Neural progenitor cell (in vitro differentiated cells): ENCODE results near the gene MARCO. TPM values are rescaled to one million over a fixed set of nuclear protein-coding genes. Genes with fewer than 3 reads are reported as not detected.

Source experiments
- DNase-seq: peaks from one replicate; pipeline ENCODE4 v3.0.0-alpha.2; 2016; ENCODE audit warnings: low spot score
- H2AFZ ChIP-seq: fragments of 200-600 bp; sonication (generic); replicated peaks from 2 replicates; pipeline ENCODE4 v1.6.1; 2016; ENCODE audit warnings: antibody characterized with exemption
- H3F3A ChIP-seq: fragments of 200-600 bp; sonication (generic); 2 replicates; pipeline ENCODE4 v1.6.1; 2016; ENCODE audit warnings: antibody characterized with exemption, low read depth
- H3K27ac ChIP-seq: fragments of 200-600 bp; sonication (generic); 2 replicates; pipeline ENCODE4 v1.5.1; 2016; ENCODE audit warnings: mild to moderate bottlenecking
- H3K27me3 ChIP-seq: fragments of 200-600 bp; sonication (generic); 2 replicates; pipeline ENCODE4 v1.6.1; 2016; ENCODE audit warnings: mild to moderate bottlenecking, moderate library complexity
- H3K36me3 ChIP-seq: fragments of 200-600 bp; sonication (generic); 2 replicates; pipeline ENCODE4 v1.5.1; 2016
- H3K4me1 ChIP-seq: fragments of 200-600 bp; sonication (generic); 2 replicates; pipeline ENCODE4 v1.6.1; 2016; ENCODE audit warnings: mixed run types
- H3K4me2 ChIP-seq: fragments of 200-600 bp; sonication (generic); 2 replicates; pipeline ENCODE4 v1.6.1; 2016
- H3K4me3 ChIP-seq: fragments of 200-600 bp; sonication (generic); 2 replicates; pipeline ENCODE4 v1.5.1; 2016
- H3K79me2 ChIP-seq: fragments of 200-600 bp; sonication (generic); 2 replicates; pipeline ENCODE4 v1.6.1; 2016; ENCODE audit warnings: low read depth
- H3K9ac ChIP-seq: fragments of 200-600 bp; sonication (generic); 2 replicates; pipeline ENCODE4 v1.6.1; 2016
- H3K9me3 ChIP-seq: fragments of 200-600 bp; sonication (generic); 2 replicates; pipeline ENCODE4 v1.5.1; 2016; ENCODE audit warnings: low read depth
- H4K20me1 ChIP-seq: fragments of 200-600 bp; sonication (generic); 2 replicates; pipeline ENCODE4 v1.6.1; 2016; ENCODE audit warnings: low read depth
- H3K27ac Mint-ChIP-seq: 3 replicates; pipeline ENCODE4 v1.8.0; 2021; ENCODE audit warnings: mixed read lengths
- H3K27me3 Mint-ChIP-seq: 2 replicates; pipeline ENCODE4 v1.8.0; 2022; ENCODE audit warnings: low read depth, mild to moderate bottlenecking, inconsistent platforms, moderate library complexity, mixed read lengths; ENCODE audit not compliant: insufficient read depth
- H3K36me3 Mint-ChIP-seq: 3 replicates; pipeline ENCODE4 v1.8.0; 2021; ENCODE audit warnings: mixed read lengths
- H3K4me1 Mint-ChIP-seq: 3 replicates; pipeline ENCODE4 v1.8.0; 2021; ENCODE audit warnings: mixed read lengths
- H3K4me3 Mint-ChIP-seq: 3 replicates; pipeline ENCODE4 v1.8.0; 2021; ENCODE audit warnings: mild to moderate bottlenecking, moderate library complexity, mixed read lengths
- H3K9me3 Mint-ChIP-seq: 3 replicates; pipeline ENCODE4 v1.8.0; 2020; ENCODE audit warnings: mixed read lengths
- EZH2 ChIP-seq: fragments of 200-600 bp; sonication (generic); IDR thresholded peaks from 2 replicates; pipeline ENCODE4 v1.6.1; 2017; ENCODE audit warnings: antibody characterized with exemption, mild to moderate bottlenecking, moderate library complexity
- EZH2phosphoT487 ChIP-seq: fragments of 200-600 bp; sonication (generic); IDR thresholded peaks from 2 replicates; pipeline ENCODE4 v1.6.1; 2017; ENCODE audit warnings: antibody characterized with exemption
- total RNA-seq: library from RNA; depleted of rRNA; stranded (reverse); fragments of >200 nt; gene quantifications from 2 replicates; pipeline ENCODE4 v1.2.3, GENCODE V29; 2015; ENCODE audit warnings: low replicate concordance
- TF ChIP-seq, protein P1 (sequence below): fragments of 200-600 bp; sonication (generic); IDR thresholded peaks from 2 replicates; pipeline ENCODE4 v1.5.1; 2017; ENCODE audit warnings: antibody characterized with exemption, mild to moderate bottlenecking

Gene MARCO
- total RNA-seq, 1 donor from 2014 or later: not detected

GRCh38 chr2:118979152-118979861 is 37.3 kb downstream of the MARCO start:
- no peak overlapping the region for H3K4me3 ChIP-seq
- Mint-ChIP-seq H3K27ac (no peak overlapping the region), H3K4me3 (no peak overlapping the region), H3K4me1 (peaks cover 6% of the 10 kb centered on the region), H3K27me3 (peaks cover 12% of the 10 kb centered on the region), H3K9me3 (peaks cover 4% of the 10 kb centered on the region), H3K36me3 (no peaks in the 10 kb centered on the region)
- H3K4me2 ChIP-seq: no peak overlapping the region
- H3K27me3 ChIP-seq: peaks cover 46% of the 10 kb centered on the region
- no peak overlapping the region for H3K9ac ChIP-seq
- DNase-seq: no peak
- no peaks in the 10 kb centered on the region for H3K79me2 ChIP-seq
- H2AFZ ChIP-seq: no peak overlapping the region
- no peak overlapping the region for H3K27ac ChIP-seq
- peaks cover 11% of the 10 kb centered on the region for H3F3A ChIP-seq
- H3K36me3 ChIP-seq: no peaks in the 10 kb centered on the region
- TF ChIP-seq EZH2phosphoT487: no peak
- TF ChIP-seq EZH2: no peak
- TF ChIP-seq, protein P1, sequence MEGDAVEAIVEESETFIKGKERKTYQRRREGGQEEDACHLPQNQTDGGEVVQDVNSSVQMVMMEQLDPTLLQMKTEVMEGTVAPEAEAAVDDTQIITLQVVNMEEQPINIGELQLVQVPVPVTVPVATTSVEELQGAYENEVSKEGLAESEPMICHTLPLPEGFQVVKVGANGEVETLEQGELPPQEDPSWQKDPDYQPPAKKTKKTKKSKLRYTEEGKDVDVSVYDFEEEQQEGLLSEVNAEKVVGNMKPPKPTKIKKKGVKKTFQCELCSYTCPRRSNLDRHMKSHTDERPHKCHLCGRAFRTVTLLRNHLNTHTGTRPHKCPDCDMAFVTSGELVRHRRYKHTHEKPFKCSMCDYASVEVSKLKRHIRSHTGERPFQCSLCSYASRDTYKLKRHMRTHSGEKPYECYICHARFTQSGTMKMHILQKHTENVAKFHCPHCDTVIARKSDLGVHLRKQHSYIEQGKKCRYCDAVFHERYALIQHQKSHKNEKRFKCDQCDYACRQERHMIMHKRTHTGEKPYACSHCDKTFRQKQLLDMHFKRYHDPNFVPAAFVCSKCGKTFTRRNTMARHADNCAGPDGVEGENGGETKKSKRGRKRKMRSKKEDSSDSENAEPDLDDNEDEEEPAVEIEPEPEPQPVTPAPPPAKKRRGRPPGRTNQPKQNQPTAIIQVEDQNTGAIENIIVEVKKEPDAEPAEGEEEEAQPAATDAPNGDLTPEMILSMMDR: no peak
- H3K9me3 ChIP-seq: no peaks in the 10 kb centered on the region
- H3K4me1 ChIP-seq: peaks cover 14% of the 10 kb centered on the region
- no peaks in the 10 kb centered on the region for H4K20me1 ChIP-seq

- no peak overlapping the region for H2AFZ ChIP-seq
- Mint-ChIP-seq H3K27ac (no peak overlapping the region), H3K36me3 (no peaks in the 10 kb centered on the region), H3K4me3 (no peak overlapping the region), H3K27me3 (peaks cover 12% of the 10 kb centered on the region), H3K4me1 (peaks cover 5% of the 10 kb centered on the region), H3K9me3 (peaks cover 4% of the 10 kb centered on the region)
- no peak for DNase-seq
- TF ChIP-seq EZH2: no peak
- TF ChIP-seq, protein P1: no peak
- no peak for TF ChIP-seq EZH2phosphoT487
- no peak overlapping the region for H3K27ac ChIP-seq
- H3K9me3 ChIP-seq: no peaks in the 10 kb centered on the region
- no peak overlapping the region for H3K4me3 ChIP-seq
- H3K27me3 ChIP-seq: peaks cover 45% of the 10 kb centered on the region
- H3K4me1 ChIP-seq: peaks cover 8% of the 10 kb centered on the region
- H3K4me2 ChIP-seq: no peak overlapping the region
- H3K36me3 ChIP-seq: no peaks in the 10 kb centered on the region
- H3F3A ChIP-seq: peaks cover 8% of the 10 kb centered on the region
- no peaks in the 10 kb centered on the region for H4K20me1 ChIP-seq
- no peak overlapping the region for H3K9ac ChIP-seq
- H3K79me2 ChIP-seq: no peaks in the 10 kb centered on the region
Measured at GRCh38 chr2:118980022-118980421, 38.0 kb downstream of the MARCO start.

GRCh38 chr2:118980573-118980972 is 38.6 kb downstream of the MARCO start:
- Mint-ChIP-seq H3K4me1 (no peaks in the 10 kb centered on the region), H3K9me3 (peaks cover 4% of the 10 kb centered on the region), H3K27me3 (peaks cover 12% of the 10 kb centered on the region), H3K27ac (no peak overlapping the region), H3K36me3 (no peaks in the 10 kb centered on the region), H3K4me3 (no peak overlapping the region)
- H3K4me2 ChIP-seq: no peak overlapping the region
- no peak for TF ChIP-seq EZH2phosphoT487
- no peak for TF ChIP-seq EZH2
- TF ChIP-seq, protein P1: no peak
- H3K36me3 ChIP-seq: no peaks in the 10 kb centered on the region
- H3K9ac ChIP-seq: no peak overlapping the region
- H3F3A ChIP-seq: peaks cover 2% of the 10 kb centered on the region
- no peaks in the 10 kb centered on the region for H3K79me2 ChIP-seq
- no peak overlapping the region for H3K4me3 ChIP-seq
- H3K27me3 ChIP-seq: peaks cover 45% of the 10 kb centered on the region
- H4K20me1 ChIP-seq: no peaks in the 10 kb centered on the region
- H3K9me3 ChIP-seq: no peaks in the 10 kb centered on the region
- peaks cover 3% of the 10 kb centered on the region for H3K4me1 ChIP-seq
- H2AFZ ChIP-seq: no peak overlapping the region
- H3K27ac ChIP-seq: no peak overlapping the region
- DNase-seq: no peak
